GM19193 (cell line): ENCODE results near the gene PRSS27.

Experiments
- POLR2A ChIP-seq: IDR thresholded peaks from 4 replicates; pipeline ENCODE4 v1.6.1; 2011; ENCODE audit not compliant: insufficient read depth, insufficient read length; ENCODE audit errors: extremely low read depth

Gene PRSS27

DNA sequence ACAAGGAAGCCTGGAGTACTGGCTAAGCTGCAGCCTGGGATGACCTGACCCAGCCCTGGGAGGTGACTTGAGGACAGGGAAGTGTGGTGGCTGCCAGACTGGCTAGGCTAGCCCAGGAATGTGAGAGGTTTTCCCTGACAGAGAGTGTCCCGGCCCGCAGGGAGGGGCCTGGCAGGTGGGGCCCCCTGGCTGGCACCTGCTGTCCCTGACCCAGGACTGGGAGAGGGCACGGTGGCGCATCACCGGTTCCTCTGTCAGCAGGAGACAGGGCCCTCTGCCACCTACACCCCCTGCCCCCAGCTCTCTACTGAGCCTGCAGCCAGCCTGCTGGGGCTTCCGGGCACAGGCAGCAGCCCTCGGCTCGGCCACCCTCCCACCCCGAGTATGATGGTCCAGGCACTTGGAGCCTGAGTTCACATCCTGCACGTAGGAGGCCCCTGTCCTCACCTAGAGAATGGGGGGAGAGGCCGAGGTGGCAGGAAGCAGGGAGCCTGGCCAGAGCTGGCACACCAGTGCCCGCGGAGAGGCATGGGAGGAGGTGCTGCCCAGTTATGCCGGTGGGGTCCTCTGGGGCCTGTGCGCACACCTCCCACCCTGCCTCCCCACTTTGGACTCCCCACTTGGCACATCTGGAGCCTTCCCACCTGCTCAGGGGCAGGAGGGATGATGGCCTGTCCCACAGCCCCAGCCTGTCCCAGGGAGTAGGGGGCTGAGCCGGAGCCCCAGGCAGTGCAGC, 528 bp downstream of the PRSS27 start:
- TF ChIP-seq POLR2A = no peak

GRCh38 chr16:2717383-2718263, 2.4 kb downstream of the PRSS27 start:
- TF ChIP-seq POLR2A = no peak

DNA sequence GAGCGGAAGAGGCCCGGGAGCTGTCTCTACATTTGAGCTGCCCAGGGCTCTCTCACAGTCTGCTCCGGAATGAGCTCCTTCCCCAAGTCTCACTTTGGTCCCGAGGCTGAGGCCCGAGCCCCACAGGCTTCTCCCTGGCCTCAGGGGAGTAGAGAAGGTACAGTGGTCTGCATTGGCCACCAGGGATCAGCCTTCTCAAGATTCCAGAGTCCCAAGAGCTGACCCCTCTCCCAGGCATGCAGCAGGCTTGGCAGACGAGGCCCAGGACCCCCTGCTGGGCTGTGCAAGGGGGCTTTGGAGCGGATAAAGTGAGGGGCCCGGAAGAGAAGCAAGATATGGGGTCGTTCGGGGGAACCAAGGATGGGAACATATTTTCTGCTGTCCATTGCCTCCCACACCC, 3.1 kb downstream of the PRSS27 start:
- no peak for TF ChIP-seq POLR2A

GRCh38 chr16:2715966-2716885, 3.8 kb downstream of the PRSS27 start:
- no peak for TF ChIP-seq POLR2A

DNA sequence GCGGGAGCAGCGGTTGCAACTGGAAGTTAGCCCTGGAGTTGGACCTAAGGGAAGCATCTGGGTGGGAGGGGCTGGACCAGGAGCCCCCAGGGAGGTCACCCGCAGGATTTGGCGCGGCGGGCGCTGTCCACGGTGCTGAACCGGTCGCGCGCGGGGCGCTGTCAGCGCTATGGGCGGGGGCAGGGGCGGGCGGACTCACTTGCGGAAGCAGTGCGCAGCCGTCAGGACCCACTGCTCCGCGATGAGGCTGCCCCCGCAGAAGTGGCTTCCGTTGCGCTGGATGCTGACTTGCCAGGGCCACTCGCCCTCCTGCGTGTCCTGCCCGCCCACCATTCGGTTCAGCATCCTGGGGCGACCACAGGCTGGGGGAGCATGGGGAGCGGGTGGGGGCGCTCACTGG, 4.5 kb downstream of the PRSS27 start:
- no peak for TF ChIP-seq POLR2A

DNA sequence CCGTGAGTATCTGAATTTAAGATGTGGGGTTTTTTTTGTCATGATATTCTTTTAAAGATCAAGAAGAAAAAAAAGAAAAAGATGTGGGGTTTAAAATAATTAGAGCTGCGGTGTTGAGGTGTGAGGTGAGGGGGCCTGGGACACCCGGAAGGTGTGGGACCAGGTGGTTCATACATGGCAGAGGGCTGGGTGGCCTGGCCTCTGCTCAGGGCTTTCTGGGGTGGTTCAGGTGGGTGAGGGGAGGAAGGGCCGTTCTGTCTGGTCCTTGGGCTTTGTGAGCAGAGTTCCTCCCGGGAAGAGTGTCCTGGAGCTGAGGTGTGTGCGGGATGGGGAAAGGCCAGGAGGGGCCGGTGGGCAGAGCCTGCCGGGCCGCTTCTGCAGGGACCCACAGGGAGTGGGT, 5.0 kb downstream of the PRSS27 start:
- no peak for TF ChIP-seq POLR2A

DNA sequence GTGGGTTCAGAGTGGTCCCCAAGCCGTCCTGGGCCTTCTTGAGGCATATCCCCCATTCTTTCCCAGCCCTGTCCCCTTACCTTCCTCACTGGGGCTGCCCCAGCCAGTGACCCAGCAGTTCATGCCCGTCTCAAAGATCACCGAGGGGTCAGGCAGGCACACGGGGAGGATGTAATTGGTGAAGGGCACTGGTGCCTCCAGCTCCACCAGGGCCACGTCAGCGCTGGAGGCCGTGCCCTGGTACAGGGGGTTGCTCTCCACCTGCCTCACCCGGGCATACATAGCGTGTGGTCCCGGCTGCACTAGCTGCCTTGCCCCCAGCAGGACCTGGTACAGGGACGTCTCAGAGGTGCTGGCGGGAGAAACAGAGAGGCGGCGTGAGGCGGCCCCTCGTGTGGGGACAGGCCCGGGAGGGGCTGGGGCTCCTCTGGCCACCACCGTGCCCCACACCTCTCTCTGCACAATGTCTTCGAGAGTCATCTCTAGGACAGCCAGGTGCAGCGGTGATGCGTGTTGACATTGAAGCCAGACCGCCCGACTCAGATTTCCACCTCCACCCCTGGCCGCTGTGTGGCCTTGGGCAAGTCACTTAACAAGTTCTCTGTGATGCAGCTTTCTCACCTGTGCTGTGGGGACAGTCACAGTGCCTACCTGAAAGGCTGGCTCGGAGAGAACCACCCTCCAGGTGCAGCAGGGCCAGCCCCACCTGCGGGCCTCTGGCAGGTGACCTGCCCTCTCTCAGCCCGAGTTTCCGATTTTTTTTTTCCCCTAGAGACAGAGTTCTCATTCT, 5.8 kb downstream of the PRSS27 start:
- TF ChIP-seq POLR2A = no peak

GRCh38 chr16:2713523-2713922, 6.5 kb downstream of the PRSS27 start:
- no peak for TF ChIP-seq POLR2A

- no peak for TF ChIP-seq POLR2A
These were observed 7.5 kb downstream of the PRSS27 start for GRCh38 chr16:2712546-2712945.

GRCh38 chr16:2712063-2712441, 8.0 kb downstream of the PRSS27 start:
- no peak for TF ChIP-seq POLR2A

GRCh38 chr16:2711370-2712062, 8.5 kb downstream of the PRSS27 start:
- TF ChIP-seq POLR2A = no peak

DNA sequence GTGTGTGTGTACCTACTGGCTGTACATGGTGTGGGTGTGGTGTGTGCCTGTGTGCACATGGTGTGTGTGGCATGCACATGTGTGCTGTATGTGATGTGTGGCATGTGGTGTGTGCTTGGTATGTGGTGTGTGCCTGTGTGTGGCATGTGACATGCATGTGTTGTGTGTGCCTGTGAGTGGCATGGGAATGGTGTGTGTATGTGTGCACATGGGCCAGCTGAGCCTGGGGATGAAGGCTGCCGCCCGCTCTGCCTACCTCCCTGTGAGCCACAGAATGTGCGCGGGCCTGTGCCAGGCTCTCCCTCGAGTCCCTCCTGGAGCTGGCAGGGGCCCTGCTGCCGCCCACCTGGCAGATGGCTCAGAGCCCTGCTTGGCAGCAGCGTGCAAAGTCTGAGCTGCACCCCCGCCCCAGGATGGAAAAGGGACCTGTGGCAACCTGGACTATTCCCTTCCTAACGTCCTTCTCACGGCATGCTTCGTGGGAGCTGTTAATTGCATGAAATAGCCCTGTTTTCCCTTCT, 9.3 kb downstream of the PRSS27 start:
- TF ChIP-seq POLR2A = no peak

- TF ChIP-seq POLR2A = no peak
These were observed 9.9 kb downstream of the PRSS27 start for GRCh38 chr16:2710021-2710710.
